Kidney epithelial cell (primary cell): Measurements from ENCODE around the gene TEPSIN. TPM values are rescaled to one million over a fixed set of nuclear protein-coding genes. Genes with fewer than 3 reads are reported as not detected.

Experiments
- DNase-seq: peaks from one replicate; pipeline ENCODE4 v3.0.0-alpha.2; 2010; ENCODE audit warnings: low read depth
- H3K27me3 ChIP-seq: 2 replicates; pipeline ENCODE4 v1.6.0; 2011; ENCODE audit warnings: low read length; ENCODE audit not compliant: control insufficient read depth, insufficient read depth
- H3K36me3 ChIP-seq: 2 replicates; pipeline ENCODE4 v1.5.1; 2011; ENCODE audit warnings: low read length; ENCODE audit not compliant: control insufficient read depth, insufficient read depth
- H3K4me3 ChIP-seq: 2 replicates; pipeline ENCODE4 v1.5.1; 2011; ENCODE audit warnings: low read depth, mild to moderate bottlenecking, control low read depth, low read length
- total RNA-seq: library from RNA; depleted of rRNA; stranded (reverse); fragments of >200 nt; gene quantifications from 2 replicates; pipeline ENCODE4 v1.2.3, GENCODE V29; 2015
- TF ChIP-seq, protein P1 (sequence below): IDR thresholded peaks from 2 replicates; pipeline ENCODE4 v1.5.1; 2011; ENCODE audit warnings: mild to moderate bottlenecking, moderate library complexity, low read length, control low read depth, inconsistent platforms; ENCODE audit not compliant: insufficient read depth, poor library complexity, severe bottlenecking

The TEPSIN gene
- total RNA-seq, 1 donor from 2014 or later: 17.0 TPM

DNA sequence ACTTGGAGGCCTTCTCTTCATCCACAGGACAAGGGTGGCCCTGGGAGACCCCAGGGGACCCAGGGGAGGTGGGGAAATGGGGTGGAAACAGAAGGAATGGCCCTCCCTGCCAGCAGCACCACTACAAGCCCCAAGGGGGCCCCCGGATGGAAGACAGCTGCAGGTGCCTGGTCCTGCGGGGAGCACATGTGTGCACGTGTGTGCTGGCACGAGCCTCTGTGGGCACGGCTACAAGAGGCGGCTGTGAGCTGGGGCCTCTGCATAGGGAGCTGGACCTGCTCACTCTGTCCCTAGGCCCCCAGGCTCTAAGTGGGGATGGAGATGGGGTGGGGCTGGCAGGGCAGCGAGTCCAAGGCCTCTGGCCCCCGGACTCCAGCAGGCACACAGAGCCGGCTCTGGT is 59.6 kb downstream of the TEPSIN start:
- peaks cover 13% of the 10 kb centered on the region for H3K27me3 ChIP-seq
- H3K36me3 ChIP-seq: no peaks in the 10 kb centered on the region
- DNase-seq: no peak
- TF ChIP-seq, protein P1, sequence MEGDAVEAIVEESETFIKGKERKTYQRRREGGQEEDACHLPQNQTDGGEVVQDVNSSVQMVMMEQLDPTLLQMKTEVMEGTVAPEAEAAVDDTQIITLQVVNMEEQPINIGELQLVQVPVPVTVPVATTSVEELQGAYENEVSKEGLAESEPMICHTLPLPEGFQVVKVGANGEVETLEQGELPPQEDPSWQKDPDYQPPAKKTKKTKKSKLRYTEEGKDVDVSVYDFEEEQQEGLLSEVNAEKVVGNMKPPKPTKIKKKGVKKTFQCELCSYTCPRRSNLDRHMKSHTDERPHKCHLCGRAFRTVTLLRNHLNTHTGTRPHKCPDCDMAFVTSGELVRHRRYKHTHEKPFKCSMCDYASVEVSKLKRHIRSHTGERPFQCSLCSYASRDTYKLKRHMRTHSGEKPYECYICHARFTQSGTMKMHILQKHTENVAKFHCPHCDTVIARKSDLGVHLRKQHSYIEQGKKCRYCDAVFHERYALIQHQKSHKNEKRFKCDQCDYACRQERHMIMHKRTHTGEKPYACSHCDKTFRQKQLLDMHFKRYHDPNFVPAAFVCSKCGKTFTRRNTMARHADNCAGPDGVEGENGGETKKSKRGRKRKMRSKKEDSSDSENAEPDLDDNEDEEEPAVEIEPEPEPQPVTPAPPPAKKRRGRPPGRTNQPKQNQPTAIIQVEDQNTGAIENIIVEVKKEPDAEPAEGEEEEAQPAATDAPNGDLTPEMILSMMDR: no peak
- no peak overlapping the region for H3K4me3 ChIP-seq

Other genes with a start within 250 kb of the TEPSIN start
- 26.6 and 36.6 TPM in 2 replicates for gene CHMP6, start 247.2 kb downstream of the TEPSIN start, total RNA-seq
- 80.3 and 83.4 TPM in 2 replicates for gene BAIAP2, start 203.9 kb downstream of the TEPSIN start, total RNA-seq
- not detected in 2 replicates for gene PVALEF, start 73.5 kb downstream of the TEPSIN start, total RNA-seq
- gene AATK, start 72.8 kb downstream of the TEPSIN start, total RNA-seq: 0.33 and 0.55 TPM in 2 replicates
- 26.2 and 26.3 TPM in 2 replicates for gene CEP131, start 16.1 kb downstream of the TEPSIN start, total RNA-seq
- 45.9 and 63.1 TPM in 2 replicates for gene NDUFAF8, start 263 bp upstream of the TEPSIN start, total RNA-seq
- gene SLC38A10, start 56.3 kb upstream of the TEPSIN start, total RNA-seq: 100 and 120 TPM in 2 replicates
- 6.6 and 15.1 TPM in 2 replicates for gene BAHCC1, start 156.4 kb upstream of the TEPSIN start, total RNA-seq